Stimulated activated memory B cell treated with anti-CD40 and anti-IgM and Interleukin-4, amounts not matched to agents 10 μg/mL and 1 μg/mL and 100 μg/mL, for 72 hours (primary cell): ENCODE measurements around the gene WDFY4.

Experiments used
- ATAC-seq: fragments of 150-1000 bp; cut with Tn5 transposase; 2 replicates; pipeline ENCODE4 v1.10.0; 2021
- H3K27ac Mint-ChIP-seq: one replicate; pipeline ENCODE4 v1.8.0; 2022; ENCODE audit warnings: mild to moderate bottlenecking, mixed read lengths
- H3K27me3 Mint-ChIP-seq: one replicate; pipeline ENCODE4 v1.8.0; 2022; ENCODE audit warnings: mixed read lengths
- H3K36me3 Mint-ChIP-seq: one replicate; pipeline ENCODE4 v1.8.0; 2022; ENCODE audit warnings: mixed read lengths
- H3K4me1 Mint-ChIP-seq: one replicate; pipeline ENCODE4 v1.8.0; 2022; ENCODE audit warnings: mixed read lengths
- H3K4me3 Mint-ChIP-seq: one replicate; pipeline ENCODE4 v1.8.0; 2022; ENCODE audit warnings: mild to moderate bottlenecking, moderate library complexity, mixed read lengths
- H3K9me3 Mint-ChIP-seq: one replicate; pipeline ENCODE4 v1.8.0; 2022; ENCODE audit warnings: mixed read lengths

Gene WDFY4

GRCh38 chr10:49023071-49023470, 338.4 kb downstream of the WDFY4 start:
- Mint-ChIP-seq H3K4me1 (no peaks in the 10 kb centered on the region), H3K9me3 (peaks cover 9% of the 10 kb centered on the region), H3K4me3 (no peak overlapping the region), H3K27me3 (peaks cover 23% of the 10 kb centered on the region), H3K36me3 (peaks cover 7% of the 10 kb centered on the region), H3K27ac (no peak overlapping the region)
- ATAC-seq, result no peak

GRCh38 chr10:49023752-49024151, 339.1 kb downstream of the WDFY4 start:
- no peak for ATAC-seq
- H3K4me1 Mint-ChIP-seq, result no peaks in the 10 kb centered on the region
- peaks cover 21% of the 10 kb centered on the region for H3K27me3 Mint-ChIP-seq
- no peak overlapping the region for H3K27ac Mint-ChIP-seq
- H3K36me3 Mint-ChIP-seq, result peaks cover 7% of the 10 kb centered on the region
- no peak overlapping the region for H3K4me3 Mint-ChIP-seq
- H3K9me3 Mint-ChIP-seq, result peaks cover 9% of the 10 kb centered on the region

- H3K9me3 Mint-ChIP-seq, result peaks cover 9% of the 10 kb centered on the region
- no peaks in the 10 kb centered on the region for H3K4me1 Mint-ChIP-seq
- H3K4me3 Mint-ChIP-seq, result no peak overlapping the region
- H3K36me3 Mint-ChIP-seq, result peaks cover 7% of the 10 kb centered on the region
- H3K27me3 Mint-ChIP-seq, result peaks cover 13% of the 10 kb centered on the region
- no peak overlapping the region for H3K27ac Mint-ChIP-seq
- no peak for ATAC-seq
Observed at GRCh38 chr10:49024484-49024883, 339.8 kb downstream of the WDFY4 start.

GRCh38 chr10:49025347-49025983, 340.8 kb downstream of the WDFY4 start:
- no peaks in the 10 kb centered on the region for H3K4me1 Mint-ChIP-seq
- peaks cover 2% of the 10 kb centered on the region for H3K36me3 Mint-ChIP-seq
- ATAC-seq, result no peak
- H3K4me3 Mint-ChIP-seq, result no peak overlapping the region
- peaks cover 4% of the 10 kb centered on the region for H3K27me3 Mint-ChIP-seq
- H3K9me3 Mint-ChIP-seq, result peaks cover 2% of the 10 kb centered on the region
- no peak overlapping the region for H3K27ac Mint-ChIP-seq

GRCh38 chr10:49028639-49029038, 344.0 kb downstream of the WDFY4 start:
- Mint-ChIP-seq H3K9me3 (no peaks in the 10 kb centered on the region), H3K27ac (no peak overlapping the region), H3K27me3 (no peaks in the 10 kb centered on the region), H3K36me3 (no peaks in the 10 kb centered on the region), H3K4me3 (no peak overlapping the region), H3K4me1 (no peaks in the 10 kb centered on the region)
- no peak for ATAC-seq

- no peaks in the 10 kb centered on the region for H3K36me3 Mint-ChIP-seq
- H3K9me3 Mint-ChIP-seq, result no peaks in the 10 kb centered on the region
- no peaks in the 10 kb centered on the region for H3K4me1 Mint-ChIP-seq
- ATAC-seq, result peak; percentile 7
- no peaks in the 10 kb centered on the region for H3K27me3 Mint-ChIP-seq
- H3K4me3 Mint-ChIP-seq, result no peak overlapping the region
- H3K27ac Mint-ChIP-seq, result no peak overlapping the region
Observed at GRCh38 chr10:49029666-49030065, 345.0 kb downstream of the WDFY4 start.
